NCI-H345 treated with DMSO at 0.1 percent for 48 hours (cell line): ENCODE data around the gene PLBD2.

Source experiments
- DNase-seq: peaks from one replicate; lab custom pipeline; 2025; ENCODE audit not compliant: unreplicated experiment; lab: John Stamatoyannopoulos, UW

The PLBD2 gene

DNA sequence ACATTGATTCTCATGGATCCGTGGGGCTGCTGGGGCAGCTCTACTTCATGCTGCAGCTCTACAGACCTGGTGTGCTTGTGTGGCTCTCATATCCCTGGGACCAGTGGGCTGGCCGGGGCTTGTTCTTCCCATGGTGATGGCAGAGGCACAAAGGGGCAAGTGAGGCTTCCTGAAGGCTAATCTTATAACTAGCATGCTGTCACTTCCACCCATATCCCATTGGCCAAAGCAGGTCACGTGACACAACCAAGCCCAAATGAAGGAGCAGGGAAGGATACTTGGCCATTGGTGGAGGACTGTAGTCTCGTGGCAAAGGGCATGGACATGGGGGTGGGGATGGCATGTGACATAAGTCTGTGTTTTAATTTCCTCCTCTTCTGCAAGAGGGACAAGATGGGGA lies 9.9 kb downstream of the PLBD2 start:
- no peak for DNase-seq

DNA sequence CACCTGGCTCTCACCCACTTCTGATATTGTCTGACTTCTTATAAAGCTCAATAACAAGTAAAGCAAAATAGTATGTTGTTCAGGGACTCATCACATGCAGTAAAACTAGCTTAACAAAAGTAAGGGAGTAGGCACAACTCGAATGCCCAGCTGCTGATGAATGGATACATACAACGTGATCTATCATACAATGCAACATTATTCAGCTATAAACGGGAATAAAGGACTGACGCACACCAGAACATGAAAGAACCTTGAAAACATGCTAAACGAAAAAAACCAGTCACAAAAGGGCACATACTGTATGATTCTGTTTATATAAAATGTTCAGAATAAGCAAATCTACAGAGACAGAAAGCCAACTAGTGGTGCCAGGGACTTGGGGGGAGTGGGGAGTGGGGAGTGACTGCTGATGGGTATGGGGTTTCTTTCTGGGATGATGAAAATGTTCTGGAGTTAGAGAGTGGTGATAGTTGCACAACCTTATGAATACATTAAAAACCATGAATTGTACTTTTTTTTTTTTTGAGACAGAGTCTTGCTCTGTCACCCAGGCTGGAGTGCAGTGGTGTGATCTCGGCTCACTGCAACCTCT lies 11.1 kb downstream of the PLBD2 start:
- DNase-seq = no peak

DNA sequence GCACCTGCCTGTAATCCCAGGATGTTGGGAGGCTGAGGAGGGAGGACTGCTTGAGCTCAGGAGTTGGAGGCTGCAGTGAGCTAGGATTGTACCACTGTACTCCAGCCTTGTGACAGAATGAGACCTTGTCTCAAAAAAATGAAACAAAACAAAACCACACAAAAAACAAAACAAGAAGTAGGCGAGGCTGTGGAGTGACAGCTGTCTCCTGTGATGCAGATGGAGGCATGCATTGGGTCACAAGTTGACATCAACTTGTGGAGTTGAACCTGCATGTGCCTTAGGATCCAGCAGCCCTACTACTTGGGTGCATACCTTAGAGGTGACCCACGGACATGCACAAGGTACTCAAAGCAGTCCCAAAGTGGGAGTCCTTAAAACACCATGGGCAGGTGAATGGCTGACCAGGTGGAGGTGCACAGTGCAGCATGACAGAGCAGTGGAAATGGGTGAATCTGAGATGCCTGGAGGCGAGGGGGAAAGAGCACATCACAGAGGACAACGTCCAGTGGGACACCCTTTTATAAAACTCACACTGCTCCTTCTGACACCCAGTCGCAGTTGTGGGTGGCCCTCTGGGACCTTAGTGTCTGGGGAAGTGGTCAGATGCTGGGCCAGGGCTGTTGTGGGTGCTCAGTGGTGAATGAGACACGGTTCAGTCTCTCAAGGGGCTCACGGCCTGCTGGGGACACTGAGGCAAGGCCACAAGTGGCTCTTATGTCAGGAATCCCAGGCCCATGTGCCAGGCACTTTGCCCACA lies 12.7 kb downstream of the PLBD2 start:
- no peak for DNase-seq

DNA sequence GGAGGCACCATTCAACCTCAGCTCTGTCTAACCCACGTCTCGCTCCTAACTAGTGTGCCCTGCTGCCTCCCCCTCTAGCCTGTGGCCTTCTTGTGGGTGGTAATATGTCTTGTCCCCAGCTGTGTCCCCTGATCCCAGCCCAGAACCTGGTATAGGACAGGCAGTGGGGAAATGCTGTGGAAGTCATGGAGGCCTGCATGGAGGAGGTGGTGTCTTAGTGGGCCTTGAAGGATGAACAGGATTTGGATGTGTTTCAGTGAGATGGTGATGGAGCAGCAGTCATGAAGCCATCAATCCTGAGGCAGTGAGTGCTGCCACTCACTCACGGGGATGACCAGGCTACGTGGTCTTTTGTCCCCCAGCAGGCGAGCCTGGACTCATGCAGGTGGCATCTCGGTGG lies 13.4 kb downstream of the PLBD2 start:
- no peak for DNase-seq

DNA sequence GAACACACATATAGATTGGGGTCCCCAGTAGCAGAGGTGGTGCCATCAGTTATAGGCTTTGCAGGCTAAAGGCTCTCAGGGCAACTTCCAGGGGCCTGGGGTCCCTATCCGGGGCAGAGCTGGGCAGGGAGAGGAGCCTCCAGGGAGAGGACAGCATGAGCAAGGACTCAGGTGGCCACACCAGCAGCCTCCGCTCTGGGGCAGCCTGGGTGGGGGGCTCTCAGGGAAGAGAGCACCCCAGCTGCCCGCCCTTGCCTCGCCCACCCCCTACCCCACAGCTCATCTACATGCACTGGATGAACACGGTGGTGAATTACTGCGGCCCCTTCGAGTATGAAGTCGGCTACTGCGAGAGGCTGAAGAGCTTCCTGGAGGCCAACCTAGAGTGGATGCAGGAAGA lies 14.0 kb downstream of the PLBD2 start:
- no peak for DNase-seq

DNA sequence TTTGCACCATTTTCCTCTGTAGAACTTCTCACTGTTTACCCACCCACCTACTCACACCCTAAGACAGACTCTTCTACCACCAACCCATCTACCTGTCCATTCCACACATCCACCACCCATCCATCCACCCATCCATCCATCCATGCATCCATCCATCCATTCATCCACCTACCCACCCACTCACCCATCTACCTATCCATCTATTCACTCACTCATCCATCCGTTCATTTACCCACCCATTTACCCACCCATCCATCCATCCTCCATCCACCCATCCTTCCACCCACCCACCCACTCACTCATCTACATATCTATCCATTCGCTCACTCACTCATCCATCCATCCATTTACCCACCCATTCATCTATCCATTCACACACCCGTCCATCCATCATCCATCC lies 15.1 kb downstream of the PLBD2 start:
- no peak for DNase-seq

DNA sequence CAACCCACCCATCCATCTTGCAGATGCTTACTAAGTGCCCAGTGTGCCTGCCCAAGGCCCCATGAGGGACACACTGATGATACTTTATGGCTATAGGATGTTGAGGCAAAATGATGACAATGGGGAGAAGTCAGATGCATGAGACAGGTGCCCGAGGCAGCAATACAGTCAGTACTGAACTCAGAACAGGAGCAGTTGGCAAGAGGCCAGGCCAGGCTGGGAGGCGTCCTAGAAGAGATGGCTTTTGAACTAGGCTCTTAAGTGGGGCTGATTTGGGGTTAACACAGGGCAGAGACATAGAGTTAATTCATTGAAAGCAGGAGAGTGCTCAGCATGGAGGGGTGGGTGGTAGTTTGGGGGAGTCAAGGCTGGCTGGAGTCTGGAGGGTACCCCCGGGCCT lies 15.6 kb downstream of the PLBD2 start:
- DNase-seq = peak; percentile 37

DNA sequence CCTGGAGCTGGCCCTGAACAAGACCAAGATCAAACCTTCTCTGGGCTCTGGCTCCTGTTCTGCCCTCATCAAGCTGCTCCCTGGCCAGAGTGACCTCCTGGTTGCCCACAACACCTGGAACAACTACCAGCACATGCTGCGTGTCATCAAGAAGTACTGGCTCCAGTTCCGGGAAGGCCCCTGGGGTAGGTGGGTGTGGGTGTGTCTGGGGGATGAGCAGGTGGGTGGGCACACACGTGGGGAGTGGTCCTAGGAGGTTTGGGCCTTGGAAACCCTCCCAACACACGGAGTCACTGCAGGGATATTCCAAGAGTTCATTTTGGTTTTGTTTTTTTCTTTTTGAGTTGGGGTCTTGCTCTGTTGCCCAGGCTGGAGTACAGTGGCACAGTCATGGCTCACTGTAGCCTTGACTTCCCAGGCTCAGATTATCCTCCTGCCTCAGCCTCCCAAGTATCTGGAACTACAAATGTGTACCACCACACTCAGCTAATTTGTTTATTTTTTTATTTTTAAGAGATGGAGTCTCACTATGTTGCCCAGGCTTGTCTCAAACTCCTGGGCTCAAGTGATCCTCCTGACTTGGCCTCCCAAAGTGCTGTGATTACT lies 16.5 kb downstream of the PLBD2 start:
- DNase-seq = no peak

DNA sequence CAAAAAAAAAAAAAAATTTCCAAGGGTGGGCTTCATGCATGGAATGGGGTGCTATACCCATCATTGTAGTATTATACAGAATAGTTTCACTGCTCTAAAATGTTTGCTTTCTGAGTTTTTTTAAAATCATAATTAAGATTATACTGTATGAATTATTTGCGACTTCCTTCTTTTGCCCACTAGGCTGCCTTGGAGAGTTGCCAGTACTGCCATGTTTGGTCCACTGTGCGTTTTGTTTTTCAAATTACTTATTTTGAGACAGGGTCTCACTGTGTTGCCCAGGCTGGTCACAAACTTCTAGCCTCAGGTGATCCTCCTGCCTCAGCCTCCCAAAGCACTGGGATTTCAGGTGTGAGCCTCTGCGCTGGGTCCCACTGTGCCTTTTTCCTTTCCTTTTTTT lies 19.9 kb downstream of the PLBD2 start:
- DNase-seq = no peak

DNA sequence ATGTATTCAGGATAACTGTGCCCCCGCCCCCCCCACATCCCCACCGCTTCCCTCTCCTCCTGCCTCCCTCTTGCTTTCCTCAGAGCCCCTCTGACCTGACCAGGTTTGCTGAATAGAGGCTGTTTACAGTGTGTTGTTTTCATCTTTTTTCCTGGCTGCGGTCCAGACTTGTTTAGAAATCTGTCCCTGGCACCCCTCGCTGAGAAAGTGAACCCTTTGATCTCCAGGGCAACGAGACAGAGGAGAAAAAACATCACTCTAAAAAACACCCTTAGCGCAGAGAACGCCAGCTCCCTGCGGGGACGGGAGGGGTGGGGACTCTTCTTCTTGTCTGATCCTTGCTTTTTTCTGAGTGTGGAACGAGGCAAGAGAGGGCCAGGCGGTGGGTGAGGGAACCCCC lies 22.8 kb downstream of the PLBD2 start:
- peak; percentile 11 for DNase-seq

DNA sequence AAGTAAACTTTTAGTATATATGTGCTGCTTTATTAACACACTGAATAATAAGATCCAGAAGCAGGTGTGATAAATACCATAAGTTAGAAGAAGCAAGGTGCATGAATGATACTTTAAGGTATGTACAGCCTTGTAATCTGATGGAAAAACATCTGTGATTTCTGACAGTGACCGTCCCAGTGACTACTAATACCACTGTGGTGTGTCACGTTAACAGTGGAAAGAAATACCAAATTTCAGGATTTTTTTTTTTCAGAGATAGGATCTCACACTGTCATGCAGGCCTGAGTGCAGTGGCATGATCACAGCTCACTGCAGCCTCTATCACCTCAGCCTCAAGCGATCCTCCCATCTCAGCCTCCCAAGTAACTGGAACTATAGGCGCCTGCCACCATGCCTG lies 23.8 kb downstream of the PLBD2 start:
- DNase-seq = no peak

DNA sequence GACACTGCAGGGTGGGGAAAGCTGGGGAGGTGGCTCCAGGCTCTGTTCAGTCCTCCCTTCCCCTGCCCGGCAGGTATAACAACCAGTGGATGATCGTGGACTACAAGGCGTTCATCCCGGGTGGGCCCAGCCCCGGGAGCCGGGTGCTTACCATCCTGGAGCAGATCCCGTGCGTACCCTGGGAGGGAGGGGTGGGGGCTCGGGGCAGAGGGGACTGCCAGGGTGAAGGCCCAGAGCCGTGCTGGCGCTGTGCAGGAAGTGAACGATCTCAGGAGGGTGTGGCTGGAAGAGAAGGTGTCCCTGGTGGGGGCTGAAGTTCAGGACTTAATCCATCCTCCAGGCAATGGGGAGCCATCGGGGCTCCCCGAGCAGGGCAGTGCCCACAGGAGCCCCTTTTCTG lies 26.4 kb downstream of the PLBD2 start:
- DNase-seq = no peak

DNA sequence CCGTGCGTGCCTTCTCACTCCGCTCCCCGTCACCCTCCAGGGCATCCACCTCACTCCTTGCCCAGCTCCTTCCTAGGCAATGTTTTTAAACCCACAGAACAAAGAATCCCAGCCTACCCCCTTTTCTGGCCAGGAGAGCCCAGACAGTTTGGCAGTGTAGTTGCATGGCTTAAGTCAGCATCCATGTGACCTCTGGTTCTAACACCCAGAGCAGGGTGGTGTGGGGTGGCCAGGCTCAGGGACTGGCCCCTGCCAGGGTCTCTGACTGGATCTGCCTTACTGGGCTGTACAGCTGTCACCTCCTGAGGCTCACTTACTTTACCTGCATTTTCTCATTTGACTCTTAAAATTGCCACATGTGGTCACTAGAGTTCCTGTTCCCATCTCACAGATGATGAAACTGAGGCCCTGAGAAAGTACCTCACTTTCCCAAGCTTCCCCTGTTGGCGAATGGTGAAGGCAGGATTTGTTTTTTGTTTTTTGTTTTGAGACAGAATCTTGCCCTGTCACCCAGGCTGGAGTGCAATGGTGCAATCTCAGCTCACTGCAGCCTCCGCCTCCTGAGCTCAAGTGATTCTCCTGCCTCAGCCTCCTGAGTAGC lies 27.0 kb downstream of the PLBD2 start:
- DNase-seq = no peak

DNA sequence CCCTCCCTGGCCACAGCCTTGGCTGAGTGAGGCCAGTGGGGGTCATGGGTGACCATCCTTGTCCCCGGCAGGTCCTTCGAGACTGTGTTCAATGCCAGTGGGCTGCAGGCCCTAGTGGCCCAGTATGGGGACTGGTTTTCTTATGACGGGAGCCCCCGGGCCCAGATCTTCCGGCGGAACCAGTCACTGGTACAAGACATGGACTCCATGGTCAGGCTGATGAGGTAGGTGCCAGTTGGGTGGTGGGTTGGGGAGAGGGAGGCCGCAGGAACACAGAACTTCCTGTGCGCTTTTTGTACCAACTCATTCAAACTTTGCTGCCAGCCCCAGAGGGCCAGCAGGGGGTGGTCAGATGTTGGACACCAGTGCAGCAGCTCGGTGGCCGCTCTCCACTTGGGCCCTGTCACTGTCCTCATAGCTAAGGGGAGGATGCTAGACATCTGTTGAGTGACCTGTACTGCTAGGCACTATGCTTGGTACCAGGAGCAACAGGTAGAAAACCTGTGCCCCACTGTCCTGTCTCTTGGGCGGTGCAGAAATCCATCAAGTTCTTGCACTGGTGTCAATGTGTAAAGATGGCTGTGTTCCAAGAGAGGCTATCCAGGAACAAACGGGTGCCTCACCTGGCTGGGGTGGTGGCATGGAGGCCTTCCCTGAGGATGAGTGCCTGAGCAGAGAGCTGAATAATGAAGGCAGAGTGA lies 28.6 kb downstream of the PLBD2 start:
- no peak for DNase-seq

DNA sequence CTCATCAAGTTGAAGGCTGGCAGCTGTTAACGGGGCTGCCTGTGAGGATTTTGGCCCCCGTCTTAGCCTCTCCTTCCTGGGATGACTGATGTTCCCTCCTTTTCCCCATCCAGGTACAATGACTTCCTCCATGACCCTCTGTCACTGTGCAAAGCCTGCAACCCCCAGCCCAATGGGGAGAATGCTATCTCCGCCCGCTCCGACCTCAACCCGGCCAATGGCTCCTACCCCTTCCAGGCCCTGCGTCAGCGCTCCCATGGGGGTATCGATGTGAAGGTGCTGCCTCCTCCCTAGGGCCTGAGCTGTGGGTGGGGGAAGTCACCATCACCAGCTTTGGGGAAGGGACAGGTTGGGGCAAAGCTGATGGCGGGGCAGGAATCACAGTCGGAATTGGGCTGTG lies 29.2 kb downstream of the PLBD2 start:
- no peak for DNase-seq

DNA sequence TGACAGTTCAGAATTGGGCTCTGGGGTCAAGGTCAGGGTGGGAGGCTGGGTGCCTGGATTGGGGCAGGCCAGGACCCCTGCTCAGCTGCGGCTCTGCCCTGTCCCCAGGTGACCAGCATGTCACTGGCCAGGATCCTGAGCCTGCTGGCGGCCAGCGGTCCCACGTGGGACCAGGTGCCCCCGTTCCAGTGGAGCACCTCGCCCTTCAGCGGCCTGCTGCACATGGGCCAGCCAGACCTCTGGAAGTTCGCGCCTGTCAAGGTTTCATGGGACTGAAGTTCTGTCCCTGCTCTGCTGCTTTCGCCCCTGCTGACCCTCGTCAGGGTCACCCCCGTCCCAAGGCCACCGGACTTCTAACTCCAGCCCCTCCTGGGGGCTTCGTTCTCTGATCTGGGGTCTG lies 30.0 kb downstream of the PLBD2 start:
- no peak for DNase-seq

DNA sequence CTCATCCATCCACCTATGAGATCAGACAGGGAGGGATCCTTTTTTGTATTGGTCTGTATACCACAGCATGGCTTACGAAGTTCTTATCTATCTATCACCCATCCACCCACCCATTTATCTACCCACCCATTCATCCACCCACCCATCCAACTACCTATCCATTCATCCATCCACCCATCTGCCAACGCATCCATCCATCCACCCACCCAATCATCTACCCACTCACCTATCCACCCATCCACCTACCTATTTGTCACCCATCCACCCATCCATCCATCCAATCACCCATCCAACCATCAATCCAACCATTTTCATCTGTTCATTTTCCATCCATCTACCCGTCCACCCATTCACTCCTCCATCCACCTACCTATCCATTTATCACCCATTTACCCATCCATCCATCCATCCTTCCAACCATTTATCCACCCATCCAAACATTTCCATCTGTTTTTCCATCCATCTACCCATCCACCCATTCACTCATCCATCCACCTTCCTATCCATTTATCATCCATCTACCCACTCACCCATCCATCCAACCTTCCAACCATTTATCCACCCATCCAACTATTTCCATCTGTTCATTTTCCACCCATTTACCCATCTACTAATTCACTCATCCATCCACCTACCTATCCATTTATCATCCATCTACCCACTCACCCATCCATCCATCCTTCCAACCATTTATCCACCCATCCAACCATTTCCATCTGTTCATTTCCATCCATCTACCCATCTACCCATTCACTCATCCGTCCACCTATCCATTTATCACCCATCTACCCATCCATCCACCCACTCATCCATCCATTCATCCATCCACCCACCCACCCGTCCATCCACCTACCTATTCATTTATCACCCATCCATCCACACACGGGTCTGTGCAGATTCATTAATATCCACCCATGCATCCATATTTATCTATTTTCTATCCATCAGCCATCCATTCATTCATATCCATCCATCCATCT lies 32.0 kb downstream of the PLBD2 start:
- no peak for DNase-seq

DNA sequence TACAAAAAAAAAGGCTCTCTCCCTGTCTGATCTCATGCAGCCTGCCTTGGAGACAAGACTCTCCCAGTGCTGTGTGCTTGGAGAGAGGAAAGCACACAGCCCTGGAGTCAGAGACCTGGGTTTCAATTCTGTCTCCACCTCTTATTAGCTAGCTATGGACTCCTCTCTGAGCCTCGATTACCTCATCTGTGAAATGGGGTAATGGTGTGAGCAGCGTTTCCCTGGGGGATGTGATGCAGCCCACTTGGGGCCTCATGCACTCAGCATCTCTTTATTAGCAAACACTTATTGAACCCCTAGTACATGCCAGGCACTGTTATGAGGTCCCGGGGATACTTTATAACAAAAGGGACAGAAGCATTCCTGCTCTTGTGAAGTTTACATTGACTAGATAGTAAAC lies 32.8 kb downstream of the PLBD2 start:
- no peak for DNase-seq

DNA sequence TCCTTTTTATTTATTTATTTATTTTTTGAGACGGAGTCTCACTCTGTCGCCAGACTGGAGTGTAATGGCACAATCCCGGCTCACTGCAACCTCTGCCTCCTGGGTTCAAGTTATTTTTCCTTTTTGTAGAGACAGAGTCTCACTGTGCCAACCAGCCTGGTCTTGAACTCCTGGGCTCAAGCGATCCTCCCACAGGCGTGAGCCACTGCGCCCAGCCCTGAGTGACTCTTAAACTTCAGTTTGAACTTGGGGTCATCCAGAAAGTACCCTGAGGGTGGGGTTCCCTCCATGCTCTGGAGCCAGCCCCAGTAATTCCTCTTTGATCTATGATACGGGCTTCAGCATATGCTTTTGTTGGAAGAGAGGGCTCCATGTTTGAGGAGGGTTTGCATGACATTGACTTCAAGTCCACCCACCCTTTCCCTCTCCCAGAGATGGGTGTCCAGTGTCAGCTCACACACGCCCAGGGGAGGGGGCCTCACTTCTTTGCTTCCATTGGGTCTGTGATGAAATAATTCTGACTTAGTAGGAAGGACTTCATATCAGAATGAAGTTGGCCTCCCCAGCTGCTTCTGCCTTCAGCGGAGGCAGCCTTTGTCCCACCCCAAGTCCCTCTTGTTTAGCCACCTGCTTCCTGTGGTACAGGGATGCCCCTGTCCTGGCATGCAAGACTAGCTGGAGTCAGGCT lies 33.4 kb downstream of the PLBD2 start:
- DNase-seq = no peak

DNA sequence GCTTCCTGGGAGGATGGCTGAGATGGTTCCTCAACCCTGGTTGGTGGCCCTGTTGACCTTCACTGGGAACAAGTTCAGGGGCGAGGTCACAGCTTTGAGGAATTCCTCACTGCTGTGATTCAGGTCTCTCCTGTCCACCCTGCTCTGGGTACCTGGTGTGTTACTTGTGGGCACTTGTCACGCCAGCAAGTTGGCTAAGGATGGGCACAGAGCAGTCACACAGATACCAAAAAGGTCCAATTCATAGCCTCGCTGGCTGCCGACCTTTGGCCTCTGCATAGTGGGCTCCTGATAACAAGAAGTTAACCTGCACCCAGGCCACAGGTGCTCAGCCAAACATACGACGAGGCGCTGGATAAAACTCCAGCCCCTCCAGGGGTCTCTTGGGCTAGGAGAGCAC lies 34.1 kb downstream of the PLBD2 start:
- DNase-seq = no peak
